ENCODE data around the gene TUBGCP5.

Gene TUBGCP5

GRCh38 chr15:22951381-22952280, 87.7 kb downstream of the TUBGCP5 start:
- no peak for DNase-seq

GRCh38 chr15:22951031-22951380, 88.4 kb downstream of the TUBGCP5 start:
- DNase-seq: no peak

GRCh38 chr15:22950256-22950990, 88.9 kb downstream of the TUBGCP5 start:
- no peak for DNase-seq

All from stimulated activated CD4-positive, alpha-beta T cell treated with anti-CD3 and anti-CD28 coated beads, Interleukin-4, amount 100 ng/mL, for 1 hour (primary cell).